ENCODE results near the gene SARS1.

- no peak for TF ChIP-seq CTCF (IDR thresholded peaks at IDR 0.05)
- no peak for TF ChIP-seq GABPA (IDR thresholded peaks at IDR 0.05; ENCODE audit: low read depth)
- TF ChIP-seq POLR2AphosphoS5 (IDR thresholded peaks at IDR 0.05; ENCODE audit: low read depth, low read length), result no peak
- TF ChIP-seq TCF12 (IDR thresholded peaks at IDR 0.05), result no peak
- TF ChIP-seq TAF1 (IDR thresholded peaks at IDR 0.05; ENCODE audit: borderline replicate concordance, low read depth, low read length), result no peak
- no peak for TF ChIP-seq EP300 (IDR thresholded peaks at IDR 0.05; ENCODE audit: borderline replicate concordance in 1 of 2, low read depth in 1 of 2, low read length in 1 of 2)
These were observed 27.6 kb upstream of the SARS1 start for GRCh38 chr1:109185990-109186732.
